Skeletal muscle tissue (tissue), 4 donors: ENCODE results near the gene SPACA5. TPM values are rescaled to one million over a fixed set of nuclear protein-coding genes. Genes with fewer than 3 reads are reported as not detected.
A peak's percentile ranks its signal among the peaks of the same experiment; 100 is the strongest.
"Not testable (repeated sequence)": the region's sequence is repeated elsewhere in the genome, so short reads cannot be mapped to it uniquely, and the experiment has no call there.

Experiments
- H3K27ac ChIP-seq: one replicate; pipeline ENCODE4 v1.7.0; 2013; ENCODE audit warnings: mild to moderate bottlenecking, low read depth, low read length, inconsistent platforms
- H3K27me3 ChIP-seq, 3 donors: one replicate each; pipeline ENCODE4 v1.7.0; 2013; ENCODE audit warnings: low read length in 3 of 3; ENCODE audit not compliant: control insufficient read depth in 3 of 3, insufficient read depth in 3 of 3
- H3K36me3 ChIP-seq, 3 donors: one replicate each; pipeline ENCODE4 v1.7.0; 2013; ENCODE audit warnings: low read length in 3 of 3; ENCODE audit not compliant: control insufficient read depth in 3 of 3, insufficient read depth in 3 of 3
- H3K4me1 ChIP-seq, 3 donors: one replicate each; pipeline ENCODE4 v1.7.0; 2013; ENCODE audit warnings: low read length in 3 of 3, mild to moderate bottlenecking in 3 of 3; ENCODE audit not compliant: control insufficient read depth in 3 of 3, insufficient read depth in 3 of 3
- H3K4me3 ChIP-seq, 3 donors: one replicate each; pipeline ENCODE4 v1.7.0; 2013; ENCODE audit warnings: low read length in 3 of 3
- H3K9ac ChIP-seq, 3 donors: one replicate each; pipeline ENCODE4 v1.7.0; 2013; ENCODE audit warnings: low read length in 3 of 3, mild to moderate bottlenecking in 3 of 3, moderate library complexity in 2 of 3, low read depth in 1 of 3
- H3K9me3 ChIP-seq, 3 donors: one replicate each; pipeline ENCODE4 v1.7.0; 2013; ENCODE audit warnings: low read length in 3 of 3; ENCODE audit not compliant: control insufficient read depth in 3 of 3
- total RNA-seq: library from RNA; depleted of rRNA; stranded (reverse); fragments of >200 nt; gene quantifications from one replicate; pipeline ENCODE4 v1.2.3, GENCODE V29; 2014
- donor health status: Osteomylitis.

Gene SPACA5
- not detected for total RNA-seq

DNA sequence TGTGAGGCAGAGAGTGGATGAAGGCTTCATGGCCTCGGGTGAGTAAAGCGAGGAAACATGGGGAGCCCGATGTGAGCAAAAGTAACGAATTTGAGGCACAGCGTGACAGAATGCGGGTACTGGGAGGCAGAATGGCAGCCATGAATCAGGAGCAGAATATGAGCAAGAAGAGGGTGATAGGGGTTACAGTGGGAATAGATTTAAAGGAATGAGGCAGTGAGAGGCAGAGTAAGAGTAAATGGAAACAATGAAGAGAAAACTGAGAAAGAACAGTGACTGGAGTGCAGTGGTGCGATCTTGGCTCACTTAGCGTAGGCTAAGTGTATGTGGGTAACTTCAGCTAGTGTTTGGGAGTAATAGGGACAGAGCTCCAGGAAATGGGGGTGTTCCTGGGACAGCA is at the start of gene SPACA5:
Gene SPACA5 (plus strand): TSS at position 301 of the 400 bp plus-strand sequence. CDS start 815 bp downstream, outside the sequence.
- H3K36me3 ChIP-seq, H3K4me1 ChIP-seq, H3K27me3 ChIP-seq, H3K9ac ChIP-seq, H3K4me3 ChIP-seq, H3K9me3 ChIP-seq, H3K27ac ChIP-seq: not testable (repeated sequence)

DNA sequence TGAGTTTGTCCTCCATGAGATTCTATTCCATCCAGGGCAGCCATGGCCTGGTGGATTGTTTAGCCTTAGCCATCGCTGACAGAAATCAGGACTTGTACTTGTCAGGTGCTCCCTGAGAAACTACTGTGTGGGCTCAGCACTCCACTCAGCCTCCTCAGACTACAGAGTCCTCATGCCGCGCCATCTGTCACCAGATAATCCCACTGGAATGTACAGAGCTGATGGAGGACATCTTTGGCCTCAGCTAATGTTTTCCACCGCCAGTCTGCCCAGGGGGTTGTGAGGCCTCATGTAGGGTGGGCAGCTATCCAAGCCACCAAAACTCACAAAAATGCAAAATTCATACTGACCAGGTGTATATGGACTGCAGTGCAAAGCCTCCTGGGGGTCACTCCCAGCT is 48.6 kb upstream of the SPACA5 start:
- H3K9me3 ChIP-seq: peaks cover 0 to 14% (median 0%) of the 10 kb centered on the region in 3 donors
- H3K4me1 ChIP-seq, H3K27me3 ChIP-seq, H3K27ac ChIP-seq, H3K9ac ChIP-seq, H3K4me3 ChIP-seq, H3K36me3 ChIP-seq: not testable (repeated sequence)

- H3K36me3 ChIP-seq: no peaks in the 10 kb centered on the region
- H3K9ac ChIP-seq: no peak overlapping the region
- H3K4me1 ChIP-seq: no peaks in the 10 kb centered on the region
- no peak overlapping the region for H3K27ac ChIP-seq
- H3K4me3 ChIP-seq: no peak overlapping the region
- H3K9me3 ChIP-seq: peaks cover 0 to 12% (median 0%) of the 10 kb centered on the region in 3 donors
- no peaks in the 10 kb centered on the region for H3K27me3 ChIP-seq
These were observed 47.9 kb upstream of the SPACA5 start for GRCh38 chrX:47958761-47959342.

DNA sequence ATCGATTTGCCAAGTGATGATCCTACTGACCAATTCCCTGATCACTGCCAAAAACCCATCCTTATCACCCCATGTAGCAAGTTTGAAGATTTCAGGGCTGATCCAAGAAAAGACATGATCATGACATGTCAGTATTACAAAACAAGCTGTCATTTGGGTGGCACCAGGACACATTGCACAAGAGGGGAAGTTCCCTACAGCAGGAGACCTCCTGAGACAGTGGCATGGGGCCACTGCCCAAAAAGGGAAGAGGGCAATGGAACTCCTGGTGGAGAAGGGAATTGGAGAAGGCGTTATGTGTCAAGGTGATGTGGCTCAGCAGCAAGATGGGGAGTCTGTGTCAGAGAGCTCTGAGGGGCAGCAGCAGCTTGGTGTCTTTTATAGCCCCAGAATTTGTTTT is 46.4 kb upstream of the SPACA5 start:
- no peaks in the 10 kb centered on the region for H3K27me3 ChIP-seq
- H3K36me3 ChIP-seq: no peaks in the 10 kb centered on the region
- no peak overlapping the region for H3K27ac ChIP-seq
- no peak overlapping the region for H3K9ac ChIP-seq
- no peak overlapping the region for H3K4me3 ChIP-seq
- peaks cover 0 to 8% (median 0%) of the 10 kb centered on the region in 3 donors for H3K9me3 ChIP-seq
- H3K4me1 ChIP-seq: no peaks in the 10 kb centered on the region

GRCh38 chrX:47961830-47962229 is 45.0 kb upstream of the SPACA5 start:
- H3K36me3 ChIP-seq, H3K9ac ChIP-seq, H3K9me3 ChIP-seq, H3K27me3 ChIP-seq, H3K27ac ChIP-seq, H3K4me3 ChIP-seq, H3K4me1 ChIP-seq: not testable (repeated sequence)

DNA sequence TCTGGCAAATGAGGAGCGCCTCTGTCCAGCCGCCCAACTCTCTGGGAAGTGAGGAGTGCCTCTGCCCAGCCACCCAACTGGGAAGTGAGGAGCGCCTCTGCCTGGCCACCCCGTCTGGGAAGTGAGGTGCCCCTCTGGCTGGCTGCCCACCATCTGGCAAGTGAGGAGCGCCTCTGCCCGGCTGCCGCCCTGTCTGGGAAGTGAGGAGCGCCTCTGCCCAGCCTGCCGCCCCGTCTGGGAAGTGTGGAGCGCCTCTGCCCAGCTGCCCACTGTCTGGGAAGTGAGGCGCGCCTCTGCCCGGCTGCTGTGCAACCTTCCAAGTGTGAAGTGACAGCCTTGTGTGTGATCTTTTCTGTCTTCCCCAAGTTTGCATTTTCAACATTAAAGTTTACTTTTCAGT is 41.3 kb upstream of the SPACA5 start:
- not testable (repeated sequence) for H3K9me3 ChIP-seq, H3K4me1 ChIP-seq, H3K36me3 ChIP-seq, H3K27me3 ChIP-seq, H3K27ac ChIP-seq, H3K4me3 ChIP-seq, H3K9ac ChIP-seq

DNA sequence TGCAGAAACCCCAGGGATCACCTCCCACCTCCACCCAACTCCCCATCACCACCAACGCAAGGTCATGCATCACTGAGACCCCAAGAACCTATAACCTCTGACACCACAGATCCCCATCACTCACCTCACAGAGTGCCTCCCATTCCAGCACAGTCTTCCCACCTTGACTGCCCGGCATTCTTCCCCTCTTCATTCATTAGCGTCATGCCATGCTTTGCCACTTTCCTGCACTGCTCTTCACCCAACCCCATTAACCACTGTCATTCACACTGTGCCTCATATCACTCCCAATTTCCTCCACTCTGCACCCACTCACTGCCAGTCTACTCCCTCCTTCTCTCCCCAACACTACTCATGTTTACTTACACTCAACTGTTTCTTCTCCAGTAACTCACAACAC is 33.6 kb upstream of the SPACA5 start:
- Histone ChIP-seq H3K4me3 (no peak overlapping the region), H3K9me3 (peaks cover 12 to 26% (median 22%) of the 10 kb centered on the region in 3 donors), H3K4me1 (no peaks in the 10 kb centered on the region), H3K27me3 (no peaks in the 10 kb centered on the region), H3K27ac (no peak overlapping the region), H3K36me3 (peaks cover 11 to 26% (median 17%) of the 10 kb centered on the region in 3 donors), H3K9ac (no peak overlapping the region)

DNA sequence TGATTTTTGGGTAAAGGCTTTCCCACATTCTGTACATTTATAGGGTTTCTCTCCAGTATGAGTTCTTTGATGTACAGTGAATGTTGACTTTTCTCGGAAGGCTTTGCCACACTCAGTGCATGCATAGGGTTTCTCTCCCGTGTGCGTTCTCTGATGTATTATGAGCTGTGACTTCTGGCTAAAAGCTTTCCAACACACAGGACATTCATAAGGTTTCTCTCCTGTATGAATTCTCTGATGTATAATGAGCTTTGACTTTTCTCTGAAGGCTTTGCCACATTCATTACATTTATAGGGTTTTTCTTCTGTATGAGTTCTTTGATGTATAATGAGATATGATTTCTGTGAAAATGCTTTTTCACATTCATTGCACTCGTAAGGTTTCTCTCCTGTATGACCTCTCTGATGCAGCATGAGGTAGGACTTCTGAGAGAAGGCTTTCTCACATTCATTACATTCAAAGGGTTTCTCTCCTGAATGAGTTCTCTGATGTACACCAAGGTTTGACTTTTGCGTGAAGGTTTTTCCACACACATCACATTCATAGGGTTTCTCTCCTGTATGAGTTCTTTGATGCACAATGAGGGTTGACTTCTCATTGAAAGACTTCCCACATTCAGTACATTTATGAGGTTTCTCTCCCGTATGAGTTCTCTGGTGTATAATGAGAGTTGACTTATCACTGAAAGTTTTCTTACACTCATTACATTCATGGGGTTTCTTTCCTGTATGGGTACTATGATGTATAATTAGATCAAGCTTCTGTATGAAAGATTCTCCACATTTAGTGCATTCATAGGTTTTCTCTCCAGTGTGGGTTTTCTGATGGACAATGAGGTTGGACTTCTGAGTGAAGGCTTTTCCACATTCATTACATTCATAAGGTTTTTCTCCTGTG is 30.3 kb upstream of the SPACA5 start:
- no peak overlapping the region for H3K9ac ChIP-seq
- H3K4me3 ChIP-seq: peak overlapping the region in 1 of 3 donors; percentile 41
- peaks cover 12 to 30% (median 25%) of the 10 kb centered on the region in 3 donors for H3K9me3 ChIP-seq
- H3K36me3 ChIP-seq: peaks cover 27 to 39% (median 28%) of the 10 kb centered on the region in 3 donors
- H3K4me1 ChIP-seq: no peaks in the 10 kb centered on the region
- no peaks in the 10 kb centered on the region for H3K27me3 ChIP-seq
- no peak overlapping the region for H3K27ac ChIP-seq

DNA sequence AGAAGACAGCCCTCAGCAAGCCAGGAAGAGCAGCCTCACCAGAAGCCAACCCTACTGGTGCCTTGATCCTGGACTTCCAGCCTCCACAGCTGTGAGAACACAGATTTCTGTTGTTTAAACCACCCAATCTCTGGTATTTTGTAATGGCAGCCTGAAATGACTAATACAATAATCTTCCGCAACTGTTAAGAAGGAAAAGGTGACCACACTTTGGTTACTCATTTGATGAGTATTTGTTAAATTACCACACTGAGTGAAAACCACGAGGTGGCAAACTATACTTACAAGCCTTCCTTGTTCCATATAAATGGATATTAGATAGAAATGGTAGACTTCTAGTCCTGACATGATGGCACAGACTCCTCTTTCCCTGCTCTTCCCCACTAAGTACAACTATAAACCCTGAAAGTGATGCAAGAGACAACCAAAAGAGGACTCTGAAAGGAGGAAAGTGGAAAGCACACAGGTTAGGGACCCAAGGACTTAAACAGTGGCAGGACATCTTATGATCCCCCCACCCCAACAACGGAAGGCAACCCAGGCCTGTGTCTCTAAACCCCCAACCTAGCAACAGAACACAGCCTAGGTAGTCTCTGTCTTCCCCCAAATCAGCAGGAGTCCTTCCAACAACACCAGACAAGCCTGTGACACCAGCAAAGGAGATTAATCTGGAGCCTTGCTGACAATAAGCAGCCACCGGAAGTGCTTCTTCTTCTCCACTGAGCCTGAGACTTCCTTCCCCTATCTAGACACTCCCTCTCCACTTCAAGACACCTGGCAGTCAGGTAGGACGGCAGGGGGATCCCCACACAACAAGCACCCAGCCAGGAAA is 15.3 kb upstream of the SPACA5 start:
- H3K9me3 ChIP-seq: no peaks in the 10 kb centered on the region
- no peak overlapping the region for H3K27ac ChIP-seq
- H3K36me3 ChIP-seq: peaks cover 0 to 11% (median 10%) of the 10 kb centered on the region in 3 donors
- H3K4me1 ChIP-seq: no peaks in the 10 kb centered on the region
- H3K4me3 ChIP-seq: no peak overlapping the region
- no peak overlapping the region for H3K9ac ChIP-seq
- no peaks in the 10 kb centered on the region for H3K27me3 ChIP-seq

DNA sequence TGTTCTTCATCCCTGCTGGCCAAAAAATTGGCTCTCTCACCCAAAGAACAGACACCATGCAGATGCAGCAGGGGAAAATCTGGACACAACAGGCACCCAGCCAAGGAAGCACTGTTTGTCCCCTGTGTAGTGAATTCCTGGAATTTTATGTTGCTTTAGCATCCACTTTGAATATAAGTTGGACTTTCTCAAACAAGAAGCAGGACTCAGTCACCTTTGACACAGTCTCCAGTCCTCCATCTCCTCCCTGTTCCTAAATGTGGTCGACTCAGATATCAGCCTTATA is 14.8 kb upstream of the SPACA5 start:
- Histone ChIP-seq H3K27me3 (no peaks in the 10 kb centered on the region), H3K4me1 (no peaks in the 10 kb centered on the region), H3K9ac (no peak overlapping the region), H3K9me3 (no peaks in the 10 kb centered on the region), H3K27ac (no peak overlapping the region), H3K4me3 (no peak overlapping the region), H3K36me3 (peaks cover 2 to 15% (median 15%) of the 10 kb centered on the region in 3 donors)
